Endothelial cell of umbilical vein (primary cell): Measurements from ENCODE around the gene TRABD2A. TPM values are rescaled to one million over a fixed set of nuclear protein-coding genes. Genes with fewer than 3 reads are reported as not detected.
A peak's percentile ranks its signal among the peaks of the same experiment; 100 is the strongest.

Experiments used
- BruUV-seq: library from RNA; stranded (reverse); fragments of 400-500 nt; replicated peaks from 2 replicates; lab custom pipeline; 2021; lab: Mats Ljungman, UMichigan
- CTCF ChIA-PET: fragments of 300-600, 350-600 bp; sonication (Branson Sonifier 250); formaldehyde crosslinking; loops from one replicate; lab custom pipeline; 2021; ENCODE audit warnings: antibody characterized with exemption, inconsistent platforms; lab: Charles Lee
- POLR2A ChIA-PET: fragments of 300-600, 350-600 bp; sonication (Branson Sonifier 250); formaldehyde crosslinking; loops from one replicate; lab custom pipeline; 2021; ENCODE audit warnings: antibody characterized with exemption, inconsistent platforms; lab: Charles Lee
- DNase-seq: peaks from one replicate; pipeline ENCODE4 v3.0.0-alpha.2; 2011; ENCODE audit warnings: low read depth, low spot score
- FAIRE-seq: peaks from 2 replicates; lab custom pipeline; 2011; peaks lifted over from hg19 to GRCh38; lab: Jason Lieb, UNC
- H2AFZ ChIP-seq: 2 replicates; pipeline ENCODE4 v1.6.0; 2012; ENCODE audit warnings: low read depth, low read length, control low read depth, inconsistent platforms
- H3K27ac ChIP-seq: 2 replicates; pipeline ENCODE4 v1.5.1; 2011; ENCODE audit warnings: low read depth, mild to moderate bottlenecking, control low read depth, low read length, moderate library complexity; ENCODE audit not compliant: insufficient read depth
- H3K27me3 ChIP-seq, 2 experiments: 2 replicates each; pipeline versions ENCODE4 v1.6.0 to v1.6.1; 2011; ENCODE audit warnings: low read length in 2 of 2, mixed read lengths in 1 of 2; ENCODE audit not compliant: control insufficient read depth in 2 of 2, insufficient read depth in 2 of 2
- H3K36me3 ChIP-seq, 2 experiments: 2 replicates in 1 of 2; 3 replicates in 1 of 2; pipeline ENCODE4 v1.5.1; 2011; ENCODE audit warnings: low read length in 2 of 2, mild to moderate bottlenecking in 1 of 2, moderate library complexity in 1 of 2; ENCODE audit not compliant: control insufficient read depth in 2 of 2, insufficient read depth in 2 of 2; ENCODE audit errors: extremely low read depth in 1 of 2
- H3K4me1 ChIP-seq: 3 replicates; pipeline ENCODE4 v1.5.1; 2011; ENCODE audit warnings: mild to moderate bottlenecking, low read length; ENCODE audit not compliant: control insufficient read depth, insufficient read depth; ENCODE audit errors: extremely low read depth
- H3K4me2 ChIP-seq: 2 replicates; pipeline ENCODE4 v1.6.1; 2011; ENCODE audit warnings: low read length, control low read depth, mixed read lengths; ENCODE audit not compliant: insufficient read depth
- H3K4me3 ChIP-seq, 3 experiments: fragments of 200-600 bp in 1 of 3; sonication (generic), shearing (Covaris generic) in 1 of 3; replicated peaks in 1 of 3; 2 replicates each; pipeline ENCODE4 v1.5.1; 2011 to 2016; ENCODE audit warnings: control low read depth in 3 of 3, low read length in 3 of 3, mild to moderate bottlenecking in 2 of 3, inconsistent platforms in 1 of 3, low read depth in 1 of 3, moderate library complexity in 1 of 3; ENCODE audit not compliant: insufficient read depth in 1 of 3
- H3K79me2 ChIP-seq: 2 replicates; pipeline ENCODE4 v1.6.0; 2012; ENCODE audit warnings: low read length, inconsistent platforms; ENCODE audit not compliant: control insufficient read depth, insufficient read depth
- H3K9ac ChIP-seq: replicated peaks from 2 replicates; pipeline ENCODE3; 2011; ENCODE audit warnings: low read length, control low read depth; ENCODE audit not compliant: insufficient read depth; ENCODE audit errors: extremely low read depth
- H3K9me1 ChIP-seq: replicated peaks from 3 replicates; pipeline ENCODE4 v1.6.0; 2011; ENCODE audit warnings: mild to moderate bottlenecking, low read length; ENCODE audit not compliant: control insufficient read depth, insufficient read depth; ENCODE audit errors: extremely low read depth
- H3K9me3 ChIP-seq: replicated peaks from 2 replicates; pipeline ENCODE4 v1.5.1; 2012; ENCODE audit warnings: low read length, inconsistent platforms; ENCODE audit not compliant: control insufficient read depth, insufficient read depth
- H4K20me1 ChIP-seq: replicated peaks from 2 replicates; pipeline ENCODE3; 2011; ENCODE audit warnings: mild to moderate bottlenecking, low read length; ENCODE audit not compliant: control insufficient read depth, insufficient read depth; ENCODE audit errors: extremely low read depth
- CTCF ChIP-seq, 2 donors: IDR thresholded peaks; 1 replicate in 1 of 2; 2 replicates in 1 of 2; pipeline ENCODE4 v1.5.1; 2011; ENCODE audit warnings: low read length in 2 of 2, mild to moderate bottlenecking in 2 of 2, moderate library complexity in 2 of 2, control low read depth in 1 of 2, inconsistent platforms in 1 of 2, low read depth in 1 of 2; ENCODE audit not compliant: insufficient read depth in 1 of 2; ENCODE audit errors: extremely low read depth in 1 of 2
- FOS ChIP-seq: IDR thresholded peaks from 2 replicates; pipeline ENCODE4 v1.6.1; 2011; ENCODE audit warnings: mild to moderate bottlenecking, low read length, moderate library complexity, borderline replicate concordance; ENCODE audit not compliant: insufficient read depth
- GATA2 ChIP-seq: IDR thresholded peaks from 2 replicates; pipeline ENCODE4 v1.7.0; 2011; ENCODE audit warnings: low read depth, mild to moderate bottlenecking, moderate library complexity, mixed read lengths, low read length; ENCODE audit not compliant: insufficient read length, insufficient read depth
- MAX ChIP-seq: IDR thresholded peaks from 2 replicates; pipeline ENCODE4 v1.6.1; 2011; ENCODE audit not compliant: insufficient read depth, insufficient read length
- POLR2A ChIP-seq: IDR thresholded peaks from 2 replicates; pipeline ENCODE4 v1.6.1; 2012; ENCODE audit warnings: low read depth, mild to moderate bottlenecking, control low read depth, low read length
- POLR2AphosphoS5 ChIP-seq: IDR thresholded peaks from 2 replicates; pipeline ENCODE4 v1.6.1; 2012; ENCODE audit warnings: low read depth, mild to moderate bottlenecking, control low read depth, low read length, moderate library complexity; ENCODE audit not compliant: insufficient read depth
- dilution Hi-C: fragments of 300-500 bp; cut with MboI; formaldehyde crosslinking; loops from one replicate; pipeline ENCODE4 v1.15.0; 2019; ENCODE audit warnings: low sequenced_read_pairs; ENCODE audit not compliant: extremely low pct_ligation_motif_present
- intact Hi-C: fragments of 100-400 bp; cut with micrococcal nuclease; formaldehyde crosslinking; loops from one replicate; pipeline ENCODE4 v1.10.0; 2022
- polyA plus RNA-seq, 4 experiments: library from polyadenylated mRNA; depleted of rRNA in 3 of 4; stranded (reverse) in 3 of 4; unstranded in 1 of 4; fragments of >200 nt; gene quantifications; 2 replicates each; pipeline versions ENCODE4 v1.2.1 to v1.2.3, GENCODE V29; 2011 to 2012; ENCODE audit warnings: missing spikeins in 1 of 4
- total RNA-seq: library from RNA; stranded (reverse); gene quantifications from 2 replicates; pipeline ENCODE4 v1.2.3, GENCODE V29; 2021

Gene TRABD2A
- total and polyA plus RNA-seq, 2 donors (not counting 3 experiments of a cell fraction or from before 2014, with no cell fraction given) = 1.0 to 1.8 TPM

- POLR2A ChIA-PET = interaction anchor here (0.8 to 3.1 kb wide), 8 partner anchors 7 to 447 kb away, joined by 3 to 44 read pairs (median 8); no protein-coding TSS in a partner anchor
- no peaks in the 10 kb centered on the region for H4K20me1 ChIP-seq
- no peaks in the 10 kb centered on the region for H3K9me1 ChIP-seq
- CTCF ChIA-PET = interaction anchor here (4.7 to 5.5 kb wide), 2 partner anchors 20 to 24 kb away, joined by 31 to 61 read pairs; partner anchors contain the start of gene TRABD2A
- peaks cover 13% of the 10 kb centered on the region for H3K79me2 ChIP-seq
- peak; percentile 88 for DNase-seq
- peak within 1 kb of the TSS; percentile 97 for H3K9ac ChIP-seq
- TSS peak; percentile 87 for BruUV-seq
- intact Hi-C loops = loop anchor here (1.0 to 5.0 kb wide), 4 partner anchors 19 to 67 kb away; partner anchors contain the start of gene KCMF1
- H3K4me3 ChIP-seq = peak within 1 kb of the TSS; percentile 96 to 100 (median 99)
- TF ChIP-seq GATA2 (no peak), MAX (no peak), POLR2A (peak; percentile 99), POLR2AphosphoS5 (peak; percentile 100), FOS (no peak), CTCF (IDR thresholded peaks at IDR 0.05; ENCODE audit: extremely low read depth in 1 of 2, insufficient read depth in 1 of 2, low read depth in 1 of 2, low read length in 2 of 2) (peak in 1 of 2 donors; percentile 15)
- H3K36me3 ChIP-seq = peaks cover 0 to 2% of the 10 kb centered on the region in 2 experiments
- dilution Hi-C loops = no loop called here
- peak within 1 kb of the TSS; percentile 91 for H3K27ac ChIP-seq
- H3K4me1 ChIP-seq = peaks cover 7% of the 10 kb centered on the region
- no peaks in the 10 kb centered on the region for H3K27me3 ChIP-seq
- H2AFZ ChIP-seq = peak within 1 kb of the TSS; percentile 80
- FAIRE-seq = peak; percentile 67
- H3K9me3 ChIP-seq = no peaks in the 10 kb centered on the region
- peak within 1 kb of the TSS; percentile 93 for H3K4me2 ChIP-seq
Measured at GRCh38 chr2:84905181-84906107, 24.6 kb upstream of the TRABD2A start, which contains the start of gene TMSB10. Gene TMSB10, plus strand, starts transcription at chr2:84905656.
